Chondrocyte (in vitro differentiated cells): ENCODE results near the gene ZNF664. TPM values are rescaled to one million over a fixed set of nuclear protein-coding genes. Genes with fewer than 3 reads are reported as not detected.

Experiments
- DNase-seq: peaks from one replicate; pipeline ENCODE4 v3.0.0; 2021; ENCODE audit warnings: mixed read lengths, low spot score
- H3K27ac Mint-ChIP-seq: one replicate; pipeline ENCODE4 v1.8.0; 2021; ENCODE audit warnings: mild to moderate bottlenecking, moderate library complexity, mixed read lengths; ENCODE audit not compliant: unreplicated experiment
- H3K27me3 Mint-ChIP-seq: 2 replicates; pipeline ENCODE4 v1.8.0; 2021; ENCODE audit warnings: low read depth, mixed read lengths
- H3K36me3 Mint-ChIP-seq: 2 replicates; pipeline ENCODE4 v1.8.0; 2021; ENCODE audit warnings: low read depth, mixed read lengths
- H3K4me1 Mint-ChIP-seq: 2 replicates; pipeline ENCODE4 v1.8.0; 2021; ENCODE audit warnings: low read depth, mild to moderate bottlenecking, mixed read lengths
- H3K4me3 Mint-ChIP-seq: one replicate; pipeline ENCODE4 v1.8.0; 2021; ENCODE audit warnings: mild to moderate bottlenecking, moderate library complexity, mixed read lengths; ENCODE audit not compliant: unreplicated experiment
- H3K9me3 Mint-ChIP-seq: 2 replicates; pipeline ENCODE4 v1.8.0; 2021; ENCODE audit warnings: low read depth, mixed read lengths
- CTCF ChIP-seq: fragments of 200-600 bp; sonication (generic); IDR thresholded peaks from 2 replicates; pipeline ENCODE4 v1.5.0; 2021; ENCODE audit warnings: antibody characterized with exemption, mild to moderate bottlenecking, moderate library complexity
- long read RNA-seq: library from polyadenylated mRNA; stranded (forward); transcript quantifications from one replicate; pipeline ENCODE4 v2.0.0, GENCODE V29; 2021
- total RNA-seq: library from RNA; stranded (reverse); gene quantifications from 3 replicates; pipeline ENCODE4 v1.2.1, GENCODE V29; 2021

Gene ZNF664
- 86.7 to 99.8 TPM (median 88.0 TPM) in 3 replicates for total RNA-seq
- long read RNA-seq, partial matches to known transcripts, result 0 of 2 reads
- long read RNA-seq, other reads (novel, unspliced or antisense), result 2 of 2 reads

- H3K27me3 Mint-ChIP-seq, result no peaks in the 10 kb centered on the region
- peaks cover 5% of the 10 kb centered on the region for H3K36me3 Mint-ChIP-seq
- H3K27ac Mint-ChIP-seq, result peak within 1 kb of the TSS; percentile 94
- peak; percentile 47 for TF ChIP-seq CTCF
- H3K4me1 Mint-ChIP-seq, result peaks cover 61% of the 10 kb centered on the region
- peak; percentile 97 for DNase-seq
- no peaks in the 10 kb centered on the region for H3K9me3 Mint-ChIP-seq
- H3K4me3 Mint-ChIP-seq, result peak within 1 kb of the TSS; percentile 92
Observed at GRCh38 chr12:123972457-123973401, at the start of gene ZNF664, which contains the start of gene CCDC92. TSS of gene ZNF664 (plus strand) at chr12:123973215. CDS start at chr12:124012145, 38,930 bp downstream. TSS of gene CCDC92 (minus strand) at chr12:123972831. CDS start at chr12:123944305, 28,526 bp downstream.

- DNase-seq, result no peak
- TF ChIP-seq CTCF, result no peak
- H3K4me3 Mint-ChIP-seq, result no peak overlapping the region
Observed at GRCh38 chr12:123923927-123924326, 49.1 kb upstream of the ZNF664 start.

GRCh38 chr12:123924539-123924938 is 48.5 kb upstream of the ZNF664 start:
- H3K36me3 Mint-ChIP-seq, result no peaks in the 10 kb centered on the region
- no peak overlapping the region for H3K4me3 Mint-ChIP-seq
- no peak for DNase-seq
- H3K27me3 Mint-ChIP-seq, result no peaks in the 10 kb centered on the region
- TF ChIP-seq CTCF, result no peak
- no peak overlapping the region for H3K27ac Mint-ChIP-seq
- H3K4me1 Mint-ChIP-seq, result no peaks in the 10 kb centered on the region
- H3K9me3 Mint-ChIP-seq, result no peaks in the 10 kb centered on the region

More at GRCh38 chr12:123923927-123924326, 49.1 kb upstream of the ZNF664 start:
- Mint-ChIP-seq H3K27ac (no peak overlapping the region), H3K4me1 (no peaks in the 10 kb centered on the region), H3K27me3 (no peaks in the 10 kb centered on the region), H3K9me3 (no peaks in the 10 kb centered on the region), H3K36me3 (no peaks in the 10 kb centered on the region)

- DNase-seq, result peak; percentile 84
- peaks cover 13% of the 10 kb centered on the region for H3K9me3 Mint-ChIP-seq
- H3K36me3 Mint-ChIP-seq, result peaks cover 6% of the 10 kb centered on the region
- no peak overlapping the region for H3K4me3 Mint-ChIP-seq
- no peak overlapping the region for H3K27ac Mint-ChIP-seq
- TF ChIP-seq CTCF, result no peak
- no peaks in the 10 kb centered on the region for H3K27me3 Mint-ChIP-seq
- H3K4me1 Mint-ChIP-seq, result no peaks in the 10 kb centered on the region
Observed at GRCh38 chr12:123928274-123928865, 44.6 kb upstream of the ZNF664 start.

GRCh38 chr12:123928897-123929296 is 44.1 kb upstream of the ZNF664 start:
- Mint-ChIP-seq H3K36me3 (peaks cover 6% of the 10 kb centered on the region), H3K27ac (no peak overlapping the region), H3K4me1 (no peaks in the 10 kb centered on the region), H3K4me3 (no peak overlapping the region), H3K27me3 (no peaks in the 10 kb centered on the region), H3K9me3 (peaks cover 13% of the 10 kb centered on the region)
- no peak for TF ChIP-seq CTCF
- DNase-seq, result no peak
